ENCODE measurements around the gene SBF2. TPM values are rescaled to one million over a fixed set of nuclear protein-coding genes. Genes with fewer than 3 reads are reported as not detected.
A peak's percentile ranks its signal among the peaks of the same experiment; 100 is the strongest.
"Not testable (repeated sequence)": the region's sequence is repeated elsewhere in the genome, so short reads cannot be mapped to it uniquely, and the experiment has no call there.

SBF2 gene
- total and polyA plus RNA-seq, 5 donors from 2014 or later = 1.1 to 5.5 (median 2.1) TPM

DNA sequence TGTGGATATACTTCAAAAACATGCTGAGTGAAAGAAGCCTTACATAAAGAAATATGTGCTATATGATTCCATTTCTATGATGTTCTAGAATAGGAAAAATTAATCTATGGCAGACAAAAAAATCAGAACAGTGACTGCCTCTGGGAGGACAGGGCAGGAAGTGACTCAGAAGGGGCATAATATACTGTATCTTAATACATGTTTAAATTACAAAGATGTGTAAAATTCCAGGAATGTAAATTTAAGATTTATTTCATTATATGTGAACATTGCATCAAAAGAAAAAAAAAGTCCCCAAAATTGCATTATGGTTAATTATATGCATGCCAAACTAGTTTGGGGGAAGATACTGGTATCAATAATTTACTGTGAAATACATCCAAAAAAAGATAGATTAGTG, 32.2 kb downstream of the SBF2 start:
- H3K4me1 Mint-ChIP-seq = peaks cover 0 to 6% (median 0%) of the 10 kb centered on the region in 4 donors
- no peak overlapping the region for H3K4me3 ChIP-seq (ENCODE audit: low read depth, low read length)
- H3K27me3 ChIP-seq (ENCODE audit: control insufficient read depth, insufficient read depth, low read length) = peaks cover 1% of the 10 kb centered on the region
- ATAC-seq (ENCODE audit: low read depth in 2 of 2) = no peak
- no peaks in the 10 kb centered on the region for H3K9me3 ChIP-seq (ENCODE audit: control insufficient read depth in 2 of 2, low read length in 2 of 2)
- H3K27ac ChIP-seq (ENCODE audit: insufficient read depth, low read length, poor library complexity, severe bottlenecking) = no peak overlapping the region
- peaks cover 0 to 2% (median 0%) of the 10 kb centered on the region in 7 donors for H3K9me3 Mint-ChIP-seq
- no peaks in the 10 kb centered on the region for H3K4me1 ChIP-seq (ENCODE audit: control insufficient read depth, insufficient read depth, low read length, poor library complexity, severe bottlenecking)
- H3K36me3 Mint-ChIP-seq = no peaks in the 10 kb centered on the region
- H3K27me3 Mint-ChIP-seq = no peaks in the 10 kb centered on the region
- no peak for DNase-seq
- H3K4me3 Mint-ChIP-seq = no peak overlapping the region
- H3K36me3 ChIP-seq (ENCODE audit: control insufficient read depth, insufficient read depth, low read length) = no peaks in the 10 kb centered on the region
- no peak overlapping the region for H3K27ac Mint-ChIP-seq

DNA sequence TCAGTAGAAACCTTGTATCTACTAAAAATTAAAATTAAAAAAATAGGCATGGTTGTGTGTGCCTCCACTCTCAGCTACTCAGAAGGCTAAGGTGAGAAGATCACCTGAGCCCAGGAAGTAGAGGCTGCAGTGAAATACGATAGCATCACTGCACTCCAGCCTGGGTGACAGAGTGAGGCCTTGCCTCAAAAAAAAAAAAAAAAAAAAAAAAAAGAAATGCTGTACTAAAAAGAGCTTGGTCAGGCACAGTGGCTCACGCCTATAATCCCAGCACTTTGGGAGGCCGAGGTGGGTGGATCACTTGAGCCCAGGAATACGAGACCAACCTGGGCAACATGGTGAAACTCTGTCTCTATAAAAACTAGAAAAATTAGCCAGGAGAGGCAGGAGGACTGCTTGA, 36.5 kb downstream of the SBF2 start:
- H3K36me3 Mint-ChIP-seq = no peaks in the 10 kb centered on the region
- no peak for ATAC-seq (ENCODE audit: low read depth in 2 of 2)
- H3K27ac Mint-ChIP-seq = no peak overlapping the region

DNA sequence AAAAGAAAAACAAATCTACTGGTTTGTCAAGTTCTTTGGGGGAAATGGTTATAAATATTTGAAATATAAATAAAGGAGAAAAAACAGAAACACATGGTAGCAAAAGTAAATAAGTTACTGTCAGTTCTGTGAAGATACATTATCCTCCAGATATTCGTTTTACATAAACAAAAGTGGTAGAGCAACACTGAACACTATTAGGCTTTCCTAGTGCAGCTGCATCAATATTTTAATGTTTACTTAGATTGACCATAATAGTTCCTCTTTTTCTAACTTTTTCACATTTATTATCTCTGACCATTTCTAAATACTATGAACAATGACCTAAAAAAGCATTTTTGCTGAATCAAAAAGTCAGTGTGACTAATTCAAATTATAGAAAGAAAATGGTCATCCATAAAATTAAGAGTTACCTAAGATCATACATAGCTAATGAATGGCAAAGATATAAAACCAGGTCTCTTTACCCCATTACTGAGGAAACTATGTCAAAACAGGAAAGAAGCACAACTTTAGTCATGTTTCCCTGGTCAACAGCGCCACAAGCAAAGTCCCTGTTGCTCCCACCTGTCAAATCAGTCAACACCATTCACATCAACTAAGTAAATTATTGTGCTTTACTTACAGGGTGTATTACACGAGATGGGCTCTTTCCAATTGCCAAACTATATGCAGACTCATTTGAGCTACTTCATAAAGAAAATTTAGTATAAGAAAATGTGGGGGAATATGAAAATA, 38.5 kb downstream of the SBF2 start:
- Histone ChIP-seq H3K4me3 (ENCODE audit: low read depth, low read length) (no peak overlapping the region), H3K27ac (ENCODE audit: insufficient read depth, low read length, poor library complexity, severe bottlenecking) (no peak overlapping the region), H3K9me3 (ENCODE audit: control insufficient read depth in 2 of 2, low read length in 2 of 2) (no peaks in the 10 kb centered on the region), H3K36me3 (ENCODE audit: control insufficient read depth, insufficient read depth, low read length) (no peaks in the 10 kb centered on the region), H3K4me1 (ENCODE audit: control insufficient read depth, insufficient read depth, low read length, poor library complexity, severe bottlenecking) (no peaks in the 10 kb centered on the region), H3K27me3 (ENCODE audit: control insufficient read depth, insufficient read depth, low read length) (no peaks in the 10 kb centered on the region)
- Mint-ChIP-seq H3K4me1 (peaks cover 0 to 5% (median 2%) of the 10 kb centered on the region in 4 donors), H3K9me3 (peaks cover 0 to 1% (median 0%) of the 10 kb centered on the region in 7 donors), H3K27me3 (no peaks in the 10 kb centered on the region), H3K4me3 (no peak overlapping the region), H3K36me3 (no peaks in the 10 kb centered on the region), H3K27ac (no peak overlapping the region)
- DNase-seq = no peak
- no peak for ATAC-seq (ENCODE audit: low read depth in 2 of 2)

More for the DNA sequence above, 36.5 kb downstream of the SBF2 start:
- Histone ChIP-seq H3K4me1 (ENCODE audit: control insufficient read depth, insufficient read depth, low read length, poor library complexity, severe bottlenecking) (no peaks in the 10 kb centered on the region), H3K27ac (ENCODE audit: insufficient read depth, low read length, poor library complexity, severe bottlenecking) (no peak overlapping the region), H3K4me3 (ENCODE audit: low read depth, low read length) (no peak overlapping the region), H3K27me3 (ENCODE audit: control insufficient read depth, insufficient read depth, low read length) (peaks cover 1% of the 10 kb centered on the region), H3K36me3 (ENCODE audit: control insufficient read depth, insufficient read depth, low read length) (no peaks in the 10 kb centered on the region), H3K9me3 (ENCODE audit: control insufficient read depth in 2 of 2, low read length in 2 of 2) (no peaks in the 10 kb centered on the region)
- H3K4me1 Mint-ChIP-seq = peaks cover 0 to 5% (median 2%) of the 10 kb centered on the region in 4 donors
- H3K9me3 Mint-ChIP-seq = peaks cover 0 to 1% (median 0%) of the 10 kb centered on the region in 7 donors
- no peak for DNase-seq
- H3K27me3 Mint-ChIP-seq = no peaks in the 10 kb centered on the region
- no peak overlapping the region for H3K4me3 Mint-ChIP-seq

DNA sequence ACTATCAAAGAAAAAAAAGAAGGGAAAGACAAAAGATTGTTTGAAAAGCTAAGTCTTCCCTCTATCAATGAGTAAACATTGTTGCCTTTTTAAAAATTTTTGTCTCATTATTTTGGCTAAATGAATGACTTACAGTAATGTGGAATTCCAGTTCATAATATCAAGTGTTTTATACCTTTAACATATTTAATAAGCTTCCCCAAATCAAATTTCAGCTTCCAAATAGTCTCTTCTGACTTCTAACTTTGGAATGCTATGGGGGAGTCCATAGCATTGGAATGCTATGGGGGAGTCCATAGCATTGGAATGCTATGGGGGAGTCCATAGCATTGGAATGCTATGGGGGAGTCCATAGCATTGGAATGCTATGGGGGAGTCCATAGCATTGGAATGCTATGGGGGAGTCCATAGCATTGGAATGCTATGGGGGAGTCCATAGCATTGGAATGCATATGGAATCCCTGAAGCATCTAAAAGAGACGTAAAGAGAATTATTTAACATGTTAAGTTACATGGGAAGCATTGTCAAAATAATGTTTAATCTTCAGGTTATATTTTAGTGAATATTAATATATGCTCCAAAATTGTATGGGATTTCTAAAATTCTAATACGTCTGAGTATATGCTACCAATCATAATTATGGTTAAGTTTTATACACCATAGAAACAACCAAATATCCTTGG, 44.4 kb downstream of the SBF2 start:
- H3K4me3 ChIP-seq (ENCODE audit: low read depth, low read length); H3K36me3 Mint-ChIP-seq; H3K27ac ChIP-seq (ENCODE audit: insufficient read depth, low read length, poor library complexity, severe bottlenecking); H3K27me3 Mint-ChIP-seq; H3K4me3 Mint-ChIP-seq; H3K27ac Mint-ChIP-seq; H3K4me1 ChIP-seq (ENCODE audit: control insufficient read depth, insufficient read depth, low read length, poor library complexity, severe bottlenecking); DNase-seq; H3K36me3 ChIP-seq (ENCODE audit: control insufficient read depth, insufficient read depth, low read length); H3K4me1 Mint-ChIP-seq; H3K27me3 ChIP-seq (ENCODE audit: control insufficient read depth, insufficient read depth, low read length); H3K9me3 Mint-ChIP-seq; H3K9me3 ChIP-seq (ENCODE audit: control insufficient read depth in 2 of 2, low read length in 2 of 2); ATAC-seq (ENCODE audit: low read depth in 2 of 2): not testable (repeated sequence)

DNA sequence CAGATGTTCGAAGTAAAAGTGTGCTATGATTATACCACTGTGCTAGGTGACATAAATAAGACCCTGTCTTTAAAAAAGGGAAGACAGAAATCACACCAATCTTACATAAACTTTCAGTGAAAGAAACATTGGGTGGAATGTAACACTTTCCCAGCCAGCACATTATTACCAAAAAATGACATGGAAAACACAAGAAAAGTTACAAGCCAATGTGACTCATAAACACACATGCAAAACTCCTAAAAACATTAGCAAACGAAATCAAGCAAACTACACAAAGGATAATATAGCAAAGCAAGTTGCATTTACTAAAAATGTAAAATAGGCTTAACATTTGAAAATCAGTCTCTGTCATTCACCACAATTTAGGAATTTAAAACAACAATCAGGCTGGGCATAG, 47.0 kb downstream of the SBF2 start:
- Mint-ChIP-seq H3K4me3 (no peak overlapping the region), H3K36me3 (no peaks in the 10 kb centered on the region), H3K4me1 (peaks cover 0 to 4% (median 0%) of the 10 kb centered on the region in 4 donors), H3K27ac (no peak overlapping the region), H3K9me3 (no peaks in the 10 kb centered on the region), H3K27me3 (no peaks in the 10 kb centered on the region)
- ATAC-seq (ENCODE audit: low read depth in 2 of 2) (no peak), DNase-seq (no peak)
- no peak overlapping the region for H3K4me3 ChIP-seq (ENCODE audit: low read depth, low read length)
- no peaks in the 10 kb centered on the region for H3K4me1 ChIP-seq (ENCODE audit: control insufficient read depth, insufficient read depth, low read length, poor library complexity, severe bottlenecking)
- no peaks in the 10 kb centered on the region for H3K9me3 ChIP-seq (ENCODE audit: control insufficient read depth in 2 of 2, low read length in 2 of 2)
- H3K27me3 ChIP-seq (ENCODE audit: control insufficient read depth, insufficient read depth, low read length) = no peaks in the 10 kb centered on the region
- no peaks in the 10 kb centered on the region for H3K36me3 ChIP-seq (ENCODE audit: control insufficient read depth, insufficient read depth, low read length)
- no peak overlapping the region for H3K27ac ChIP-seq (ENCODE audit: insufficient read depth, low read length, poor library complexity, severe bottlenecking)

DNA sequence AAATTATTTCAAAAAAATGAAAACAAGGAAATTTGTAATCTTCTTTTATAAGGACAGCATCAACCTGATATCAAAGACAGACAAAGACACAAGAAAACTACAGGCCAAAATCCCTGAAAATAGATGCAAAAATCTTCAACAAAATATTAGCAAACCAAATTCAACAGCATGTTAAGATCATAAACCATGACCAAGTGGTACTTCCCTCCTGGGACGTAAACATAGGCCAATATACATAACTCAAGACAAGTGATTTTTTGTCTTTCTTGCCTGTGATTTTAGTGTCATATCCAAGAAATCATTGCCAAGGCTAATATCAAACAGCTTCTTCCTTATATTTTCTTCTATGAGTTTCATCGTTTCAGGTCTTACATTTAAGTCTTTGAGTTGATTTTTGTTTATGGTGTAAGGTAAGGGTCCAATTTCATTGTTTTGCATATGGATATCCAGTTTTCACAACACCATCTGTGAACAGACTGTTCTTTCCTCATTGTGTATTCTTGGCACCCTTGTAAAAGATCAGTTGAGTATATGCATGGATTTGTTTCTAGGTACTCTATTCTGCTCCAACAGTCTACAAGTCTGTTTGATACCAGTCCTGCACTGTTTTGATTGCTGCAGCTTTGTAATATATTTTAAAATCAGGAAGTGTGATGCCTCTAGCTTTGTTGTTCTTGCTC, 50.0 kb downstream of the SBF2 start:
- no peak for DNase-seq
- Mint-ChIP-seq H3K36me3 (no peaks in the 10 kb centered on the region), H3K4me1 (peaks cover 0 to 11% (median 0%) of the 10 kb centered on the region in 4 donors), H3K27ac (no peak overlapping the region), H3K9me3 (no peaks in the 10 kb centered on the region), H3K4me3 (no peak overlapping the region), H3K27me3 (no peaks in the 10 kb centered on the region)
- Histone ChIP-seq H3K27me3 (ENCODE audit: control insufficient read depth, insufficient read depth, low read length) (no peaks in the 10 kb centered on the region), H3K36me3 (ENCODE audit: control insufficient read depth, insufficient read depth, low read length) (no peaks in the 10 kb centered on the region), H3K9me3 (ENCODE audit: control insufficient read depth in 2 of 2, low read length in 2 of 2) (no peaks in the 10 kb centered on the region), H3K27ac (ENCODE audit: insufficient read depth, low read length, poor library complexity, severe bottlenecking) (no peak overlapping the region), H3K4me3 (ENCODE audit: low read depth, low read length) (no peak overlapping the region), H3K4me1 (ENCODE audit: control insufficient read depth, insufficient read depth, low read length, poor library complexity, severe bottlenecking) (no peaks in the 10 kb centered on the region)
- ATAC-seq (ENCODE audit: low read depth in 2 of 2) = no peak

DNA sequence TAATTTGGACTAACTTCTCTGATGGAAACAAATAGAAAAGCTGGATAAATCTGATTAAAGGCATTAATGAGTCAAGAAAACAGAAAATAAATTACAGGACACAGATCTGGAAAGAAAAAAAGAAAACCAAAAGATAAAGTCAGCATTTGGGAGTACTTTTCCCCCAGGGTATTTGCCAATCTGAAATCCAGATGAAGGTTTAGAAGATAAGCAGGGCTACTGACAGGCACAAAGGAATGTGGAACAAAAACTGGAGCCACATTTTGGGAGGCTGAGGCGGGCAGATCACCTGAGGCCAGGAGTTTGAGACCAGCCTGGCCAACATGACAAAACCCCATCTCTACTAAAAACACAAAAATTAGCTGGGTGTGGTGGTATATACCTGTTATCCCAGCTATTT, 57.2 kb downstream of the SBF2 start:
- Mint-ChIP-seq H3K36me3 (no peaks in the 10 kb centered on the region), H3K9me3 (peaks cover 0 to 2% (median 0%) of the 10 kb centered on the region in 7 donors), H3K27me3 (no peaks in the 10 kb centered on the region), H3K4me3 (no peak overlapping the region), H3K27ac (peak overlapping the region in 1 of 3 donors; percentile 35), H3K4me1 (peaks cover 0 to 7% (median 0%) of the 10 kb centered on the region in 4 donors)
- Histone ChIP-seq H3K27ac (ENCODE audit: insufficient read depth, low read length, poor library complexity, severe bottlenecking) (no peak overlapping the region), H3K4me1 (ENCODE audit: control insufficient read depth, insufficient read depth, low read length, poor library complexity, severe bottlenecking) (no peaks in the 10 kb centered on the region), H3K27me3 (ENCODE audit: control insufficient read depth, insufficient read depth, low read length) (no peaks in the 10 kb centered on the region), H3K36me3 (ENCODE audit: control insufficient read depth, insufficient read depth, low read length) (no peaks in the 10 kb centered on the region), H3K4me3 (ENCODE audit: low read depth, low read length) (no peak overlapping the region), H3K9me3 (ENCODE audit: control insufficient read depth in 2 of 2, low read length in 2 of 2) (no peaks in the 10 kb centered on the region)
- no peak for ATAC-seq (ENCODE audit: low read depth in 2 of 2)
- DNase-seq = no peak
